Activated CD4-positive, alpha-beta T cell treated with anti-CD3 and anti-CD28 coated beads for 36 hours (primary cell): Measurements from ENCODE around the gene KCNMB1. TPM values are rescaled to one million over a fixed set of nuclear protein-coding genes. Genes with fewer than 3 reads are reported as not detected.
A peak's percentile ranks its signal among the peaks of the same experiment; 100 is the strongest.

Experiments
- ATAC-seq: fragments of 200-7000 bp; cut with Tn5 transposase; one replicate; pipeline ENCODE4 v1.10.0; 2021; ENCODE audit warnings: mild to moderate bottlenecking, moderate library complexity
- CTCF ChIA-PET: fragments of 350-600 bp; sonication (Branson Sonifier 250); formaldehyde crosslinking; loops from one replicate; lab custom pipeline; 2021; ENCODE audit warnings: antibody characterized with exemption; lab: Charles Lee
- POLR2A ChIA-PET: fragments of 350-600 bp; sonication (Branson Sonifier 250); formaldehyde crosslinking; loops from one replicate; lab custom pipeline; 2021; ENCODE audit warnings: antibody characterized with exemption, inconsistent platforms; lab: Charles Lee
- DNase-seq: peaks from one replicate; pipeline ENCODE4 v3.0.0-alpha.2; 2020
- H3K27ac Mint-ChIP-seq: one replicate; pipeline ENCODE4 v1.8.0; 2021; ENCODE audit warnings: mixed read lengths
- H3K27me3 Mint-ChIP-seq: one replicate; pipeline ENCODE4 v1.8.0; 2021; ENCODE audit warnings: mixed read lengths
- H3K36me3 Mint-ChIP-seq: one replicate; pipeline ENCODE4 v1.8.0; 2021; ENCODE audit warnings: low read depth, mixed read lengths
- H3K4me1 Mint-ChIP-seq: one replicate; pipeline ENCODE4 v1.8.0; 2021; ENCODE audit warnings: mixed read lengths
- H3K4me3 Mint-ChIP-seq: one replicate; pipeline ENCODE4 v1.8.0; 2021; ENCODE audit warnings: mild to moderate bottlenecking, moderate library complexity, mixed read lengths
- H3K9me3 Mint-ChIP-seq: one replicate; pipeline ENCODE4 v1.8.0; 2021; ENCODE audit warnings: low read depth, mixed read lengths
- intact Hi-C, 2 experiments: fragments of 100-400 bp; cut with DNase I in 1 of 2; cut with micrococcal nuclease in 1 of 2; formaldehyde crosslinking; loops; one replicate each; pipeline versions ENCODE4 v1.14.2 to v1.15.1; 2022 to 2024; cut with DNase I, micrococcal nuclease
- total RNA-seq, 2 experiments: library from RNA; stranded (reverse); gene quantifications; one replicate each; pipeline ENCODE4 v1.2.3, GENCODE V29; 2021

Gene KCNMB1
- not detected for total RNA-seq

- no peak for ATAC-seq
- H3K4me3 Mint-ChIP-seq, result no peak within 1 kb of the TSS
- H3K36me3 Mint-ChIP-seq, result no peaks in the 10 kb centered on the region
- peaks cover 8% of the 10 kb centered on the region for H3K27me3 Mint-ChIP-seq
- H3K9me3 Mint-ChIP-seq, result no peaks in the 10 kb centered on the region
- CTCF ChIA-PET, result interaction anchor here (0.7 to 1.3 kb wide), 3 partner anchors 8 to 233 kb away, joined by 3 to 5 read pairs (median 4); no protein-coding TSS in a partner anchor
- intact Hi-C loops, result no loop called here
- H3K4me1 Mint-ChIP-seq, result peaks cover 15% of the 10 kb centered on the region
- no peak within 1 kb of the TSS for H3K27ac Mint-ChIP-seq
- no peak for DNase-seq
- POLR2A ChIA-PET, result no interaction called here
Measured at GRCh38 chr5:170388818-170389549, at the start of gene KCNMB1. TSS of gene KCNMB1 (minus strand) at chr5:170389367. CDS start at chr5:170385447, 3,920 bp downstream.

- POLR2A ChIA-PET, result no interaction called here
- Mint-ChIP-seq H3K9me3 (no peaks in the 10 kb centered on the region), H3K4me3 (no peak overlapping the region), H3K27ac (no peak overlapping the region), H3K27me3 (no peaks in the 10 kb centered on the region), H3K4me1 (no peaks in the 10 kb centered on the region), H3K36me3 (no peaks in the 10 kb centered on the region)
- intact Hi-C loops, result no loop called here
- DNase-seq, result no peak
- ATAC-seq, result no peak
- CTCF ChIA-PET, result interaction anchor here (0.6 to 1.6 kb wide), 4 partner anchors 16 to 186 kb away, joined by 3 to 4 read pairs (median 3); no protein-coding TSS in a partner anchor
Measured at GRCh38 chr5:170438581-170438980, 49.4 kb upstream of the KCNMB1 start.

GRCh38 chr5:170437621-170438375 lies 48.6 kb upstream of the KCNMB1 start:
- no peaks in the 10 kb centered on the region for H3K9me3 Mint-ChIP-seq
- CTCF ChIA-PET, result interaction anchor here (0.5 to 1.6 kb wide), 5 partner anchors 17 to 490 kb away, joined by 3 to 4 read pairs (median 3); no protein-coding TSS in a partner anchor
- intact Hi-C loops, result no loop called here

GRCh38 chr5:170436335-170436734 lies 47.2 kb upstream of the KCNMB1 start:
- Mint-ChIP-seq H3K4me1 (no peaks in the 10 kb centered on the region), H3K27me3 (no peaks in the 10 kb centered on the region), H3K27ac (no peak overlapping the region), H3K4me3 (no peak overlapping the region), H3K36me3 (no peaks in the 10 kb centered on the region), H3K9me3 (no peaks in the 10 kb centered on the region)
- ATAC-seq, result no peak
- CTCF ChIA-PET, result interaction anchor here (1.0 to 4.0 kb wide), 4 partner anchors 136 to 197 kb away, joined by 3 to 63 read pairs (median 16); no protein-coding TSS in a partner anchor
- POLR2A ChIA-PET, result no interaction called here
- intact Hi-C loops, result no loop called here
- DNase-seq, result no peak

More at GRCh38 chr5:170437621-170438375, 48.6 kb upstream of the KCNMB1 start:
- Mint-ChIP-seq H3K27me3 (no peaks in the 10 kb centered on the region), H3K36me3 (no peaks in the 10 kb centered on the region), H3K4me3 (no peak overlapping the region), H3K4me1 (no peaks in the 10 kb centered on the region), H3K27ac (no peak overlapping the region)
- POLR2A ChIA-PET, result no interaction called here
- DNase-seq, result no peak
- no peak for ATAC-seq

GRCh38 chr5:170434966-170435605 lies 45.9 kb upstream of the KCNMB1 start:
- intact Hi-C loops, result loop anchor here (1.0 kb wide), 2 partner anchors 188 to 198 kb away; no protein-coding TSS in a partner anchor
- Mint-ChIP-seq H3K4me3 (no peak overlapping the region), H3K27ac (no peak overlapping the region), H3K4me1 (no peaks in the 10 kb centered on the region), H3K9me3 (no peaks in the 10 kb centered on the region), H3K36me3 (no peaks in the 10 kb centered on the region), H3K27me3 (no peaks in the 10 kb centered on the region)
- ChIA-PET CTCF (interaction anchor here (0.6 to 4.0 kb wide), 27 partner anchors 9 to 356 kb away, joined by 3 to 63 read pairs (median 4); no protein-coding TSS in a partner anchor), POLR2A (interaction anchor here (0.6 kb wide), 1 partner anchor 134 kb away, joined by 4 read pairs; no protein-coding TSS in a partner anchor)
- peak; percentile 78 for DNase-seq
- ATAC-seq, result peak; percentile 76

GRCh38 chr5:170432669-170433068 lies 43.5 kb upstream of the KCNMB1 start:
- ATAC-seq (no peak), DNase-seq (no peak)
- Mint-ChIP-seq H3K27me3 (no peaks in the 10 kb centered on the region), H3K27ac (no peak overlapping the region), H3K9me3 (no peaks in the 10 kb centered on the region), H3K4me3 (no peak overlapping the region), H3K4me1 (no peaks in the 10 kb centered on the region), H3K36me3 (no peaks in the 10 kb centered on the region)
- intact Hi-C loops, result no loop called here
- CTCF ChIA-PET, result interaction anchor here (1.2 to 4.0 kb wide), 8 partner anchors 9 to 332 kb away, joined by 3 to 63 read pairs (median 4); no protein-coding TSS in a partner anchor
- POLR2A ChIA-PET, result no interaction called here

GRCh38 chr5:170431571-170431970 lies 42.4 kb upstream of the KCNMB1 start:
- Mint-ChIP-seq H3K27ac (no peak overlapping the region), H3K4me3 (no peak overlapping the region), H3K36me3 (no peaks in the 10 kb centered on the region), H3K27me3 (no peaks in the 10 kb centered on the region), H3K4me1 (no peaks in the 10 kb centered on the region), H3K9me3 (no peaks in the 10 kb centered on the region)
- no peak for DNase-seq
- intact Hi-C loops, result no loop called here
- ATAC-seq, result no peak
- CTCF ChIA-PET, result interaction anchor here (0.6 to 1.9 kb wide), 9 partner anchors 10 to 528 kb away, joined by 3 to 13 read pairs (median 3); no protein-coding TSS in a partner anchor
- POLR2A ChIA-PET, result no interaction called here

GRCh38 chr5:170430866-170431437 lies 41.8 kb upstream of the KCNMB1 start:
- Mint-ChIP-seq H3K4me1 (no peaks in the 10 kb centered on the region), H3K27ac (no peak overlapping the region), H3K36me3 (no peaks in the 10 kb centered on the region), H3K4me3 (no peak overlapping the region), H3K9me3 (no peaks in the 10 kb centered on the region), H3K27me3 (no peaks in the 10 kb centered on the region)
- POLR2A ChIA-PET, result no interaction called here
- CTCF ChIA-PET, result interaction anchor here (0.6 to 1.9 kb wide), 4 partner anchors 11 to 298 kb away, joined by 3 to 7 read pairs (median 3); no protein-coding TSS in a partner anchor
- DNase-seq (no peak), ATAC-seq (no peak)
- intact Hi-C loops, result no loop called here

GRCh38 chr5:170430256-170430655 lies 41.1 kb upstream of the KCNMB1 start:
- intact Hi-C loops, result no loop called here
- no peaks in the 10 kb centered on the region for H3K4me1 Mint-ChIP-seq

GRCh38 chr5:170429014-170429413 lies 39.8 kb upstream of the KCNMB1 start:
- H3K36me3 Mint-ChIP-seq, result no peaks in the 10 kb centered on the region
- ChIA-PET CTCF (no interaction called here), POLR2A (no interaction called here)
- H3K4me3 Mint-ChIP-seq, result no peak overlapping the region
- DNase-seq, result no peak
- intact Hi-C loops, result no loop called here
- H3K9me3 Mint-ChIP-seq, result no peaks in the 10 kb centered on the region
- H3K27ac Mint-ChIP-seq, result no peak overlapping the region
- no peaks in the 10 kb centered on the region for H3K27me3 Mint-ChIP-seq
- no peaks in the 10 kb centered on the region for H3K4me1 Mint-ChIP-seq
- ATAC-seq, result no peak

More at GRCh38 chr5:170430256-170430655, 41.1 kb upstream of the KCNMB1 start:
- no peak for DNase-seq
- H3K27ac Mint-ChIP-seq, result no peak overlapping the region
- CTCF ChIA-PET, result interaction anchor here (0.6 kb wide), 1 partner anchor 298 kb away, joined by 3 read pairs; no protein-coding TSS in a partner anchor
- POLR2A ChIA-PET, result no interaction called here
- no peaks in the 10 kb centered on the region for H3K27me3 Mint-ChIP-seq
- H3K9me3 Mint-ChIP-seq, result no peaks in the 10 kb centered on the region
- no peaks in the 10 kb centered on the region for H3K36me3 Mint-ChIP-seq
- H3K4me3 Mint-ChIP-seq, result no peak overlapping the region
- no peak for ATAC-seq
